SK-N-DZ (cell line): ENCODE results near the gene STATH. TPM values are rescaled to one million over a fixed set of nuclear protein-coding genes. Genes with fewer than 3 reads are reported as not detected.
"Not testable (repeated sequence)": the region's sequence is repeated elsewhere in the genome, so short reads cannot be mapped to it uniquely, and the experiment has no call there.

Experiments used
- DNase-seq: peaks from one replicate; pipeline ENCODE4 v3.0.0-alpha.2; 2015; ENCODE audit warnings: low spot score
- polyA plus RNA-seq, 2 experiments: library from polyadenylated mRNA; depleted of rRNA; stranded (reverse); fragments of >200 nt; gene quantifications; 2 replicates each; pipeline ENCODE4 v1.2.3, GENCODE V29; 2014

The STATH gene
- not detected in 2 replicates for polyA plus RNA-seq (2014; cell fraction: cytosol; rRNA removed)
- not detected in 2 replicates for polyA plus RNA-seq (2014; cell fraction: nucleus; rRNA removed)

GRCh38 chr4:69995526-69996016, at the start of gene STATH:
Gene STATH (plus strand): TSS chr4:69995966. CDS start chr4:69998438, 2,472 bp downstream.
- no peak for DNase-seq

- no peak for DNase-seq
These were observed 44.2 kb upstream of the STATH start for GRCh38 chr4:69951602-69952001.

DNA sequence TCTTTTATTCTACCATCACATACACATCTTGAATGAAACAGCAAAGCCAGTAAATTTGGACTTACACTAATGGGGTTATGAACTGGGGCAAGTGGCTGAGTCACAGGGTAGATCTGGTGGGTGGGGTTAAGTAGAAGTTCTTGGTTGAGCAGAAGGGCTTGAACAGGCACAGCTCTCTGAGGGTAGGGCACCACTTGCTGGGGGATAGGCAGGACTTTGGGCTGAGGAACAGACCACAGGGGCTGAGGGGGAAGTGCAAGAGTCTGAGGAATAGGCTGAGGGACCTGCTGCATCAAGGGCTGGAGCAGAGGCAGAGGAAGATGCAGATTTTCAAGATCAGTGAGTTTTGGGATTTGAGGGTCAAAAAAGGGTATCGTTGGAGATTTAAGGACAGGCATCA, 38.6 kb upstream of the STATH start:
- no peak for DNase-seq

DNA sequence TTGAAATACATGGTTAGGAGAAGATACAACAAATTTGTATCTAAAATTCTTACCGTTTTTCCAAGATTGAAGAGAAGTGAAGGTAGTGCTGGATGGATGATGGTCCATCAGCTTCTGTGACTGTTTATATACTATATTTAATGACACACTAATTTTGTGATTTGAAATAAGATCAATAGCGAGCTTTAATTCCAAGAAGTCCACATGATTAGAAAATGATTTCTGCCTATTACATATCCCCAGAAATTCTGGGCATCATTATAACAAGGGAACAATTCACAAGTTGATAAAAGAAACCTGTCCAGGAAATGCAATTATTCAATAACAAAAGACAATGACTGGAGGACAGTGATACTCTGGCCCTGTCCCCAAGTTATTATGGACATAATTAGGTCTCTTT, 30.1 kb upstream of the STATH start, which contains the start of gene CSN2:
Gene CSN2, minus strand, starts transcription at position 101 of the 400 bp plus-strand sequence. CDS start 4,733 bp downstream, outside the sequence.
- no peak for DNase-seq

- DNase-seq: no peak
These were observed 25.7 kb upstream of the STATH start for GRCh38 chr4:69970071-69970470.

DNA sequence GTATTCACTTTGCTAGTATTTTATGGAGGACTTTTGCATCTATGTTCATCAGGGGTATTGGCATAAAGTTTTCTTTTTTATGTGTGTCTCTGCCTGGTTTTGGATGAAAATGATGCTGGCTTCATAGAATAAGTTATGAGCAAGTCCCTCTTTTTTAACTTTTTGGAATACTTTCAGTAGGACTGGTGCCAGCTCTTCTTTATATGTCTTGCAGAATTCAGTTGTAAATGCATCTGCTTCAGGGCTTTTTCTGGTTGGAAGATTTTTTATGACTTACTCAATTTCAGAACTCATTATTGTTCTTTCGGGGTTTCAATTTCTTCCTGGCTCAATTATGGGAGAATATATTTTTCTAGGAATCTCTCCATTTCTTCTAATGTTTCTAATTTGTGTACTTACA, 21.1 kb upstream of the STATH start:
- DNase-seq: no peak

GRCh38 chr4:69977582-69977981, 18.2 kb upstream of the STATH start:
- DNase-seq: no peak

- DNase-seq: no peak
These were observed 11.7 kb upstream of the STATH start for GRCh38 chr4:69984030-69984443.

GRCh38 chr4:69986663-69987062, 9.1 kb upstream of the STATH start:
- no peak for DNase-seq

DNA sequence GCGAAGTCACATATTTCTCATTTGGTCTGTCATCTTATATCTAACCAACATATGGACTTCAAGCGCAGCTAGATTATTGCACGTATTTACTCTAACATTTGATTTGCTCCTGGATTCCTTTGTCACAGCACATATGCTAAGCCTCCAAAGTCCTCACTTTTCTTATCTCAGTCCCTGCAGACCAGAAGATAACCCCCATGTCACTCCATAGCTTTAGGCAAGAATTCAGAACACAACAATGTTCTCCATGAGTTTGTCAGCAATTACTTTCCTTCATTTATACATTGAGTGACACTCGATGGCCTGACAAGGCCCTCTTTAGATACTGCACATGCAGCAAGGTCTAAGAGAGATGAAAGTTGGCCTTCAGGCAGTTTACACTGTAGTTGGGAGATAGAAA, 4.8 kb upstream of the STATH start:
- no peak for DNase-seq

GRCh38 chr4:69994782-69995181, 984 bp upstream of the STATH start:
- DNase-seq: no peak

- DNase-seq: no peak
These were observed 3.7 kb downstream of the STATH start for GRCh38 chr4:69999420-69999819.

GRCh38 chr4:70000711-70001110, 4.9 kb downstream of the STATH start:
- DNase-seq: no peak

GRCh38 chr4:70002507-70002906, 6.7 kb downstream of the STATH start:
- no peak for DNase-seq

DNA sequence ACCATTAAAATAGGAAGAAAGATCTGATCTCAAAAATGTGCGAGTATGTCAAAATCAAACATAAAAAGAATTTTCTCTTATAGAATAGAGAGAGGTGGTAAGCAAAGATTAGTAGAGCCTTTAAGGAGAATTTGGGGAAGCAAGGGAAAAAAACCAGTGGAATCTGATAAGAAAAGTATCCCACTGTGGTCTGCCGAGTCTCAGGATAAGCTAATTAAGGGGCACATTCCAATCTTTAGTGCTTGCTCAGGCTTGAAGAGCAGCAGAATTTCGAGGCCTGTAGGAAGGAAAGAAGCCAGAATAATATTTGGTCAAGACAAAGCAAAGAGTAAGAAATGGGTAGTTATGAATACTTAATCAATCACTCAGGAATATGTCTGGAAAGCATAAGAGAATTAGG, 13.0 kb downstream of the STATH start:
- DNase-seq: no peak

- DNase-seq: not testable (repeated sequence)
These were observed 23.2 kb downstream of the STATH start for GRCh38 chr4:70019006-70019405.

DNA sequence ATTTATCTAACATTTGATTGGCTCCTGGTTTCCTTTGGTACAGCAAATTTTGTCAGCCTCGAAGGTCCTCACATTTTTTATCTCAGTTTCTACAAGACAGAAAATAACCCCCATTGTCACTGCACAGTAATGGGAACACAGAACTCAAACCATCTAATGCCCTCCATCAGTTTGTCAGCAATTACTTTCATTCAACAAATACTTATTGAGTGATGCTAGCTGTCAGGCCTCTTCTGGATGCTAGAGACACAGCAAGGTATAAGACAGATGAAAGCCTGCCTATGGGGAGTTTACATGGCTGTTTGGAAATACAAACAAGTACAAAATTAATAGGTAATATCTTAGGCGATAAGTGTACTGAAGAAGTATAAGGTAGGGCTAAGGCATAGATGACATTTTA, 27.5 kb downstream of the STATH start:
- DNase-seq: no peak

GRCh38 chr4:70027011-70027410, 31.2 kb downstream of the STATH start:
- DNase-seq: no peak

- DNase-seq: not testable (repeated sequence)
These were observed 32.4 kb downstream of the STATH start, which contains the start of gene HTN3 for GRCh38 chr4:70028159-70028558. Gene HTN3 (plus strand): TSS chr4:70028459. CDS start chr4:70030741, 2,282 bp downstream.

GRCh38 chr4:70037559-70037958, 41.8 kb downstream of the STATH start:
- not testable (repeated sequence) for DNase-seq

- not testable (repeated sequence) for DNase-seq
These were observed 44.2 kb downstream of the STATH start for GRCh38 chr4:70039928-70040327.

GRCh38 chr4:70041652-70042286, 46.0 kb downstream of the STATH start:
- no peak for DNase-seq

DNA sequence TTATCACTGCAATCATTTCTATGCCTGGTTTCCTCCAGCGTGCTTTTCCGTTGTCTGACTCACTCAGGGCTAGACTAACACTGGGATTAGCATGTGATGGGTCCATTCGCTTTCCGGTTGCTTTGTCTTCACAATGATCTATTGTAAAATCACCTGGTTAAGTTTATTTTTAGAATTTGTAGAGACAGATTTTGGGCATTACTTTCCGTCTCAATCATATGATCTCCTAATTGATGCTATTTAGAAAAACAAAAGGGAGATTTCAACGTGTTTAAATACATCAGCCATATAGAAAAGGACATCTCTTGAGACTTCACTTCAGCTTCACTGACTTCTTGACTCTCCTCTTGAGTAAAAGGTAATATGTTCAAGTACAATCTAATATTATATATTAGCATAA, 54.4 kb downstream of the STATH start, which contains the start of gene HTN1:
Gene HTN1, plus strand, starts transcription at position 301 of the 400 bp plus-strand sequence. CDS start 2,639 bp downstream, outside the sequence.
- DNase-seq: not testable (repeated sequence)
